H9 (cell line): Measurements from ENCODE around the gene TUBGCP6. TPM values are rescaled to one million over a fixed set of nuclear protein-coding genes. Genes with fewer than 3 reads are reported as not detected.

ENCODE experiments used
- DNase-seq: peaks from one replicate; pipeline ENCODE4 v3.0.0-alpha.2; 2017
- H2AFZ ChIP-seq: one replicate; pipeline ENCODE4 v1.6.1; 2013; ENCODE audit warnings: mild to moderate bottlenecking, low read length, control low read depth, moderate library complexity
- H2AK5ac ChIP-seq: 2 replicates; pipeline ENCODE4 v1.6.1; 2013; ENCODE audit warnings: low read length, control low read depth, mixed read lengths; ENCODE audit not compliant: insufficient read length
- H2BK120ac ChIP-seq: one replicate; pipeline ENCODE4 v1.6.1; 2013; ENCODE audit warnings: low read depth, mild to moderate bottlenecking, low read length, control low read depth, inconsistent platforms; ENCODE audit not compliant: poor library complexity, severe bottlenecking
- H2BK12ac ChIP-seq: 2 replicates; pipeline ENCODE4 v1.6.1; 2013; ENCODE audit warnings: low read length, control low read depth, mixed read lengths, low read depth; ENCODE audit not compliant: insufficient read length
- H2BK15ac ChIP-seq: 2 replicates; pipeline ENCODE4 v1.6.1; 2013; ENCODE audit warnings: low read depth, low read length, control low read depth
- H2BK20ac ChIP-seq: one replicate; pipeline ENCODE4 v1.6.1; 2013; ENCODE audit warnings: low read depth, mild to moderate bottlenecking, low read length, control low read depth, inconsistent platforms; ENCODE audit not compliant: poor library complexity, severe bottlenecking
- H2BK5ac ChIP-seq: 2 replicates; pipeline ENCODE4 v1.6.1; 2013; ENCODE audit warnings: low read length, control low read depth, mixed read lengths; ENCODE audit not compliant: insufficient read length
- H3K14ac ChIP-seq: 2 replicates; pipeline ENCODE4 v1.6.1; 2013; ENCODE audit warnings: low read length, control low read depth; ENCODE audit not compliant: insufficient read depth
- H3K18ac ChIP-seq: 2 replicates; pipeline ENCODE4 v1.6.1; 2013; ENCODE audit warnings: low read depth, mild to moderate bottlenecking, mixed read lengths, low read length, control low read depth; ENCODE audit not compliant: insufficient read length
- H3K23ac ChIP-seq: 2 replicates; pipeline ENCODE4 v1.6.1; 2013; ENCODE audit warnings: low read length, control low read depth, mixed read lengths, low read depth; ENCODE audit not compliant: insufficient read length
- H3K23me2 ChIP-seq: 2 replicates; pipeline ENCODE4 v1.6.1; 2013; ENCODE audit warnings: low read depth, mild to moderate bottlenecking, mixed read lengths, low read length, control low read depth; ENCODE audit not compliant: insufficient read length, poor library complexity, severe bottlenecking
- H3K27ac ChIP-seq: 2 replicates; pipeline ENCODE4 v1.5.1; 2013; ENCODE audit warnings: low read length, control low read depth, mixed read lengths, low read depth; ENCODE audit not compliant: insufficient read length
- H3K27me3 ChIP-seq: 2 replicates; pipeline ENCODE4 v1.6.1; 2013; ENCODE audit warnings: low read length, control low read depth, inconsistent platforms; ENCODE audit not compliant: insufficient read depth
- H3K4ac ChIP-seq: 2 replicates; pipeline ENCODE4 v1.6.1; 2013; ENCODE audit warnings: low read depth, mild to moderate bottlenecking, control low read depth, inconsistent platforms, low read length, moderate library complexity
- H3K4me1 ChIP-seq: 2 replicates; pipeline ENCODE4 v1.6.1; 2013; ENCODE audit warnings: low read length, control low read depth, inconsistent platforms; ENCODE audit not compliant: insufficient read depth
- H3K4me2 ChIP-seq: 2 replicates; pipeline ENCODE4 v1.6.1; 2013; ENCODE audit warnings: low read length, control low read depth, mixed read lengths; ENCODE audit not compliant: insufficient read length, insufficient read depth
- H3K56ac ChIP-seq: 2 replicates; pipeline ENCODE4 v1.6.1; 2013; ENCODE audit warnings: low read depth, mild to moderate bottlenecking, mixed read lengths, low read length, control low read depth; ENCODE audit not compliant: insufficient read length
- H3K79me1 ChIP-seq: 2 replicates; pipeline ENCODE4 v1.6.1; 2013; ENCODE audit warnings: low read depth, mild to moderate bottlenecking, moderate library complexity, low read length, control low read depth, inconsistent platforms; ENCODE audit not compliant: insufficient read depth, poor library complexity, severe bottlenecking
- H3K79me2 ChIP-seq: 2 replicates; pipeline ENCODE4 v1.6.1; 2013; ENCODE audit warnings: low read length, control low read depth, inconsistent platforms; ENCODE audit not compliant: insufficient read depth
- H3K9ac ChIP-seq: 2 replicates; pipeline ENCODE4 v1.6.1; 2013; ENCODE audit warnings: low read length, control low read depth, mixed read lengths; ENCODE audit not compliant: insufficient read length; ENCODE audit errors: extremely low read depth
- H3K9me3 ChIP-seq: one replicate; pipeline ENCODE4 v1.6.1; 2013; ENCODE audit warnings: low read depth, low read length, inconsistent platforms; ENCODE audit not compliant: control insufficient read depth
- H3T11ph ChIP-seq: one replicate; pipeline ENCODE4 v1.6.1; 2013; ENCODE audit warnings: mild to moderate bottlenecking, low read length, control low read depth, inconsistent platforms
- H4K20me1 ChIP-seq: one replicate; pipeline ENCODE4 v1.6.1; 2013; ENCODE audit not compliant: control insufficient read depth, insufficient read length, insufficient read depth
- H4K5ac ChIP-seq: 2 replicates; pipeline ENCODE4 v1.6.1; 2013; ENCODE audit warnings: low read depth, mild to moderate bottlenecking, mixed read lengths, low read length, control low read depth; ENCODE audit not compliant: insufficient read length
- H4K8ac ChIP-seq: replicated peaks from 2 replicates; pipeline ENCODE4 v1.6.1; 2013; ENCODE audit warnings: low read length, control low read depth, mixed read lengths, low read depth; ENCODE audit not compliant: insufficient read length
- H4K91ac ChIP-seq: 2 replicates; pipeline ENCODE4 v1.6.1; 2013; ENCODE audit warnings: low read depth, mild to moderate bottlenecking, moderate library complexity, mixed read lengths, low read length, control low read depth; ENCODE audit not compliant: insufficient read length
- H3K27ac Mint-ChIP-seq, 3 experiments: 2 replicates in 2 of 3; 3 replicates in 1 of 3; pipeline ENCODE4 v1.8.0; 2020 to 2021; ENCODE audit warnings: mixed read lengths in 3 of 3, mild to moderate bottlenecking in 1 of 3, moderate library complexity in 1 of 3
- H3K27me3 Mint-ChIP-seq: 2 replicates; pipeline ENCODE4 v1.8.0; 2021; ENCODE audit warnings: low read depth, mild to moderate bottlenecking, moderate library complexity, mixed read lengths
- H3K36me3 Mint-ChIP-seq, 3 experiments: 2 replicates in 2 of 3; 3 replicates in 1 of 3; pipeline ENCODE4 v1.8.0; 2020 to 2021; ENCODE audit warnings: low read depth in 3 of 3, mixed read lengths in 3 of 3; ENCODE audit not compliant: insufficient read depth in 1 of 3
- H3K4me1 Mint-ChIP-seq, 2 experiments: 2 replicates each; pipeline ENCODE4 v1.8.0; 2020; ENCODE audit warnings: mixed read lengths in 2 of 2
- H3K4me3 Mint-ChIP-seq, 2 experiments: 2 replicates in 1 of 2; 3 replicates in 1 of 2; pipeline ENCODE4 v1.8.0; 2020 to 2021; ENCODE audit warnings: mild to moderate bottlenecking in 2 of 2, mixed read lengths in 2 of 2, moderate library complexity in 1 of 2
- H3K9me3 Mint-ChIP-seq, 2 experiments: 2 replicates in 1 of 2; 3 replicates in 1 of 2; pipeline ENCODE4 v1.8.0; 2020; ENCODE audit warnings: mild to moderate bottlenecking in 2 of 2, mixed read lengths in 2 of 2, moderate library complexity in 1 of 2
- WGBS: extraction: QIAGEN DNeasy Blood & Tissue Kit; methylation state at CpG from one replicate; pipeline ENCODE4 v1.1.7; 2013; ENCODE audit warnings: missing lambda C conversion rate, low lambda C conversion rate, mixed read lengths; ENCODE audit not compliant: insufficient read length; ENCODE audit errors: extremely low coverage; 5-methylcytosine and 5-hydroxymethylcytosine counted together
- total RNA-seq: library from RNA; stranded (reverse); gene quantifications from 2 replicates; pipeline ENCODE4 v1.2.1, GENCODE V29; 2021
- TF ChIP-seq, protein P1 (sequence below): fragments of 200-600 bp; sonication (generic); conservative IDR thresholded peaks from 3 replicates; pipeline ENCODE4 v1.8.0; 2021; ENCODE audit warnings: antibody characterized with exemption, mild to moderate bottlenecking

Gene TUBGCP6
- total RNA-seq, 1 experiment from 2014 or later: 29.0 TPM

DNA sequence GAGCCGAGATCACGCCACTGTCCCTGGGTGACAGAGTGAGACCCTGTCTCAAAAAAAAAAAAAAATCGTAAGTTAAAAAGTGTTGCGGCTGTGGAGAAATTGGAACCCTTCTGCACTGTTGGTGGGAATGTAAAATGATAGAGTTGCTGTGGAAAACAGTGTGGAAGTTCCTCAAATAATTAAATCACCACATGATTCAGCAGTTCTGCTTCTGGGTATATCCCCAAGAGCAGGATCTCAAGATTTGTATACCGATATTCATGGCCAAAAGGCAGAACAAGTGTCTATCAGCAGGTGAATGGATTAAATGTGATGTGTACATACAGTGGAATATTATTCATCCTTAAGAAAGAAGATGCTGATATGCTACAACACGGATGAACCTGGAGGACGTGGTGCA is 40.3 kb downstream of the TUBGCP6 start:
- H3K23me2 ChIP-seq: peaks cover 13% of the 10 kb centered on the region
- H2BK20ac ChIP-seq: no peak overlapping the region
- H2BK15ac ChIP-seq: no peak overlapping the region
- H3K27ac ChIP-seq: no peak overlapping the region
- no peak overlapping the region for H4K8ac ChIP-seq
- H3K9me3 ChIP-seq: no peaks in the 10 kb centered on the region
- no peak for DNase-seq
- H4K20me1 ChIP-seq: peaks cover 3% of the 10 kb centered on the region
- H3K79me2 ChIP-seq: no peaks in the 10 kb centered on the region; the same call in 1 of the 2 replicates
- no peak overlapping the region for H3K9ac ChIP-seq
- H3K18ac ChIP-seq: no peak overlapping the region
- no peak overlapping the region for H3K14ac ChIP-seq
- H3K56ac ChIP-seq: no peak overlapping the region
- no peaks in the 10 kb centered on the region for H3K4me1 ChIP-seq
- H2BK12ac ChIP-seq: no peak overlapping the region
- H3K4ac ChIP-seq: no peak overlapping the region
- TF ChIP-seq, protein P1, sequence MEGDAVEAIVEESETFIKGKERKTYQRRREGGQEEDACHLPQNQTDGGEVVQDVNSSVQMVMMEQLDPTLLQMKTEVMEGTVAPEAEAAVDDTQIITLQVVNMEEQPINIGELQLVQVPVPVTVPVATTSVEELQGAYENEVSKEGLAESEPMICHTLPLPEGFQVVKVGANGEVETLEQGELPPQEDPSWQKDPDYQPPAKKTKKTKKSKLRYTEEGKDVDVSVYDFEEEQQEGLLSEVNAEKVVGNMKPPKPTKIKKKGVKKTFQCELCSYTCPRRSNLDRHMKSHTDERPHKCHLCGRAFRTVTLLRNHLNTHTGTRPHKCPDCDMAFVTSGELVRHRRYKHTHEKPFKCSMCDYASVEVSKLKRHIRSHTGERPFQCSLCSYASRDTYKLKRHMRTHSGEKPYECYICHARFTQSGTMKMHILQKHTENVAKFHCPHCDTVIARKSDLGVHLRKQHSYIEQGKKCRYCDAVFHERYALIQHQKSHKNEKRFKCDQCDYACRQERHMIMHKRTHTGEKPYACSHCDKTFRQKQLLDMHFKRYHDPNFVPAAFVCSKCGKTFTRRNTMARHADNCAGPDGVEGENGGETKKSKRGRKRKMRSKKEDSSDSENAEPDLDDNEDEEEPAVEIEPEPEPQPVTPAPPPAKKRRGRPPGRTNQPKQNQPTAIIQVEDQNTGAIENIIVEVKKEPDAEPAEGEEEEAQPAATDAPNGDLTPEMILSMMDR: no peak
- H3K27me3 ChIP-seq: no peaks in the 10 kb centered on the region
- H3K27ac Mint-ChIP-seq: no peak overlapping the region
- H2AFZ ChIP-seq: no peak overlapping the region
- no peak overlapping the region for H3T11ph ChIP-seq
- H3K4me3 Mint-ChIP-seq: no peak overlapping the region
- H4K91ac ChIP-seq: no peak overlapping the region
- H3K4me2 ChIP-seq: no peak overlapping the region
- H2BK5ac ChIP-seq: no peak overlapping the region
- no peaks in the 10 kb centered on the region for H3K79me1 ChIP-seq
- H3K36me3 Mint-ChIP-seq: peaks cover 16 to 47% (median 41%) of the 10 kb centered on the region in 3 experiments
- H3K27me3 Mint-ChIP-seq: no peaks in the 10 kb centered on the region
- H3K9me3 Mint-ChIP-seq: peaks cover 5 to 6% of the 10 kb centered on the region in 2 experiments; a peak in 3 of 5 replicates
- WGBS: no CpG with 5 or more reads among the region's 7 CpGs
- H3K23ac ChIP-seq: no peak overlapping the region
- peaks cover 9 to 14% of the 10 kb centered on the region in 2 experiments for H3K4me1 Mint-ChIP-seq
- H4K5ac ChIP-seq: no peak overlapping the region
- H2AK5ac ChIP-seq: no peak overlapping the region
- no peak overlapping the region for H2BK120ac ChIP-seq
